ENCODE results near the gene DPF3.

The DPF3 gene

DNA sequence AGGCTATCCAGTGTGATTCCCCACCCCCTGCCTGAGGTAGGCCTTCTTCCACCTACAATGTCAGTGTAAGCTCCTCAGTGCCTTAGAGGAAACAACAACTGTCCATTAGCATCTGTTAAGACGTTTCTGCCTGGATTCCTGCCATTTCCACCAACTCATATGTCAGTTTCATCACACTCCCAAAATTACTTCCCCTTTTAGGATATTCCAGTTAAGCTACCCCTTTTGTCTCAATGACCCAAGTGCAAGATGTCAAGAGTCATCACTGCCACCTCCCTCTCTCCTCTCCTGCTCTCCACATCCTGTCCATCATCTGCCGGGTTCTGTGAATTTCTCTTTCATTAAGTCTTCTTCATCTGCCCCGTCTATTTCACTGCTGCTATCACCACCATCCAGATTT is 189.4 kb downstream of the DPF3 start:
- DNase-seq = no peak

DNA sequence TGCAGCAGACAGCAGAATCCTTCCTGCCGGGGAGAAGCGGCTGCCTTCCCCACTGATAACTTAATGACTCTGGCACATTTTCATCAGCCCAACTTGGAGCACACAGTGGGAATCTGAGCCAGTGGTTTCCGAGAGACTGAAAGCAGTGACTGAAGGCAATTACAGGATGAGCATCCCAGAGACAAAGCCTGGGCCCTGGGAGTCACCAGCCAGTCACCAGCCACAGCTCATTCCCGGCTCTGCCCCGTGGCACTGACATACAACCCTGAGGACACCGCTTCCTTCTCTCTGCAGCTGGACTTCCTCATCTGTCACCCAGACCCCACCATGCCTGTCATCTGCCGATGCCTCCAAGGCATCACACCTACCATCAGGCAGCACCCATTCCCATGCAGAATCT is 192.3 kb downstream of the DPF3 start:
- no peak for DNase-seq

DNA sequence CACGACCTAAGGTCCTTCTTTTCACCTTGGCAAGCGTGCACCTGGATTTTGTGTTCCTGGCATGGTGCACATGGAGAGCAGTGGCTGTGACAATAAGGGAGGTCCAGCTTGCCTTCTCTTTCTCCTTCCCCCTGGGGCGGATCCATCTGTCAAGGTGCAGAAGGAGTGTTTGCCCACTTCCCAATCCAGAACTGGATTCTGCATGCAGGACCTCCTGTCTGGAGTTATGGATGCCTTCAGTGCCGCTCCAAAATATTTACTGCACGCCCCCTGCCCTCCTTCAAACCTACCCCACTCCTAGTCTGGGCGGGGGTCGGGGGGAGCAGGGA is 192.7 kb downstream of the DPF3 start:
- no peak for DNase-seq

DNA sequence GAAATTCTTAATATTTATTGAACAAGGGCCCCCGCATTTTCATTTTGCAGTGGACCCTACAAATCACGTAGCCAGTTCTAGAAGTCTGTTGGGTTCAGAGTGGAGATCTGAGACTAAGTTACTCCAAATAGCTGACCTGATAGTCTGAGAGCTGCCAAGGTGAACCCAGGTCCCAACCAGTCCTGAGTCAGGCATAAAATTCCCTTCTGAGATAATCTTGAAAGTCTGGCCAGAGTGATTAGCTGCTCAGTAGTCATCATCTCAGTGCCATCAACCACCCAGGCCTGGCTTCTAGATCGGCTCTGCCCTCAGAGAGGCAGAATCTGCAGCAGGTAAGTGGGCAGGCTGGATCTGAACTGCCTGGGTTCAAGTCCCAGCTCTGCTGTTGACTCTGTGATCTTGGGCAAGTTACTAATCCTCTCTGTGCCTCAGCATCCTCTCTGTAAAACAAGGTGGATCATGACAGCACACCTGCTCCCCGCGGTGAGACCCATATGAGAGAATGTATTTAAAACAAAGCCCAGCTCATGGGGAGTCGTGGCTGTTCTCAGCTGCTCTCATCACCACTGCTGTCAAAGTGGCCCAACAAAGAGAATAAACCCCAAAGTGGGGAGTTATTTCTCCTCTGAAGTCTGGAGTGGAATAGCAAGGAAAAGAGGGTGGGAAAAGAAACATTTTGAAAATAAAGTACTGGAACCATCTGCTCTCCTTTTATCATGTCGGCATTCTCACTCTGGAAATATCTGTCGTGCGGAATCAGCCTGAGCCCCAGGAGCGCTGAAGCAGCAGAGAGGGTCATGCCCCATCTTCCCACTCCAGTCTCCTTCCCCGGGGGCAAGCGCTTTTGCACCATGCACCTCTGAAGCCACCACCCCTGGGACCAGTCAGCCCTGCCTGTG is 193.3 kb downstream of the DPF3 start:
- no peak for DNase-seq

DNA sequence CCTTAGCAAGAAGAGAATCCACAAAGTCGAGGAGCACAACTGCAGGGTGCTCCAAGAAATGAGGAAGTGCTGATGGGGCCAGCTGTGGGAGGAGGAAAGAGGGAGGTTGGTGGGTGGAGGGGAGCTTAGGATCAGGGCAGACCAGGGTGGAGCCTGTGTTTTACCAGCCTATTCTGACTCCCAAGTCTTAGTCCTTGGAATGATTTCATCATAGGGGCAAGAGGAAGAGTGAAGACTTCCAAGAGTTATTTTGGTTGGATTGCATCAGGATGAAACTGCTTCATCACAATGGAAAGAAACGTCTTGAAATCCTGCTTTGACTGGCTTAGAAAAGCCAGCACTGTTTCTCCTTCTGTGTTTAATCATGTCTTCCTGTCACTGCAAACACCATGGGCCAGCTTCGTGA is 194.0 kb downstream of the DPF3 start:
- DNase-seq = no peak

DNA sequence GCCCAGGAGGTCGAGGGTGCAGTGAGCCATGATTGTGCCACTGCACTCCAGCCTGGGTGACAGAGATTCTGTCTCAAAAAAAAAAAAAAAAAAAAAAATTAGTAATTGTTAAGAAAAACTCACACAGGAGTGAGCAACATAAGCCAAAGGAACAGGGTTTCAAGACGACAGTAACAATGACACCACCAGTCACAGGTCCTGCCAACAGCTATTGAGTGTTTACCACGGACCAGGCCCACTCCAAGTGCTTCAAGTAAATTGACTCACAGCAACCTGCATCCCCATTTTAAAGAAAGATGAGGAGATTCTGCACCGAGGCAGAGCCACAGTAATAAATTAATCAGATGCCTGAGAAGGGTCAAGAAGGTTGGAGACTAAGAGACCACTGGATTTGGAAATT is 194.5 kb downstream of the DPF3 start:
- DNase-seq = no peak

DNA sequence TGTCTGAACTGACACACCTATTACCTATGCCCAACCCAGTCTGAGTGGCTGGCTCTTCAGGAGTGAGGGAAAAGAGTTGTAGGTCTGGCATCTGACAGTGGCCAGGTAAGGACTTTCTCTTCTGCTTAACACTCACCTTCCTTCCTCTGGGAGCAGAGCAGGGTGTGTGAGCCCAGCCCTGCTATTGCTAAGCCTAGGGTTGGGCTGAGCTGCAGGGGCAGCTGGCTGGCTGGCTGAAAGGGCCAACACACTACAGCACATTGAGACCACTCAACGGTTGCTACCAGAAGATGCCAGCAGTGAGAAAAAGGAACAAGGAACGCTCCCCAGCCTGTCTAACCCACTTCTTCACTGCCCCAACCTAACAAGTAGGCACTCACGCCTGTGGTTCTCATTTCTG is 201.2 kb downstream of the DPF3 start:
- no peak for DNase-seq

DNA sequence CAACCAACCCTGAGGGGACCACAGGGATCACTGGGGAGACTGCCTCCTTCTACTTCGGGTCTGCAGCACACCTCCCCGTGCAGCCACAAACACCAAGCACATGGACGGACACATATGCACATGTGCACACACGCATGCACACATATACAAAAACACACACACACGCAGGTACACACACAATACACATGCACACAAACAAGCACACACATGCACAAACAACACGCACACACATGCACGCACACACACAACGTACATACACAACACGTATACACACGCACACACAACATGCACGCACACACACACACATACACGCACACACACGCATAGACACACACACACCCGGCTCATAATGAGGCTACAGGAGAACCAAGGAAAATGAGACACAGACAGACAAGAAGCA is 203.6 kb downstream of the DPF3 start:
- DNase-seq = no peak

DNA sequence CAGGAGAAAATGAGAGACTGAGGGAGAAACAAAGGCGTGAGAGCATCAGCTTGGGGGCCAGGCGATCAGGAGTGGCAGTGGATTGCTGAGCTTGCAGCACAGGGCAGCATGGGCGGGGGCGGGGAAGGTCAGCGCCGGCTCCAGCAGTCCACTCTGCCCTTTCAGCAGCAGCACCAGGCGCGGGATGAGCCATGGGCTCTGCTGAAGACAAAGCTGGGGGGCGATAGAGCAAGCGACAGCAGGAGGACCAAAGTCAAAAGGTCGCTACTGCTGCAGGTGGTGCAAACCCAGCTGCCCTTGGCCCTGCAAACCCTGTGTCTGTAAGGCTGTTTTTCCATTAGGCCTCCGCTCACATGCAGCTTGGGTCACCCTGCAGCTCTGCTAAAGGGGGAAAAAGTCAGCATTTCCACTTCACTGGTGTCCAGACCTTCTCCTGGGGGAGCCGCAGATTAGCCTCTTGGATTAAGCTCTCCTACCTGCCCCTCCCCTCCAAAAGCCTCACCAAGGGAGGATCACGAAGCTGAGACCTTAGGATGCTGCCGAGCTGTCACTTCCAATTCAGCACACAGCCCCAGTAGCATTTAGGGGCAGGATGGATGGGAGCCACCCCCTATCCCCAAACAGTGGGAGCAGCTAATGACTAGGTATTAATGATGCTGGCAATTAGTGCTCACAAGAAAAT is 204.8 kb downstream of the DPF3 start:
- DNase-seq = no peak

DNA sequence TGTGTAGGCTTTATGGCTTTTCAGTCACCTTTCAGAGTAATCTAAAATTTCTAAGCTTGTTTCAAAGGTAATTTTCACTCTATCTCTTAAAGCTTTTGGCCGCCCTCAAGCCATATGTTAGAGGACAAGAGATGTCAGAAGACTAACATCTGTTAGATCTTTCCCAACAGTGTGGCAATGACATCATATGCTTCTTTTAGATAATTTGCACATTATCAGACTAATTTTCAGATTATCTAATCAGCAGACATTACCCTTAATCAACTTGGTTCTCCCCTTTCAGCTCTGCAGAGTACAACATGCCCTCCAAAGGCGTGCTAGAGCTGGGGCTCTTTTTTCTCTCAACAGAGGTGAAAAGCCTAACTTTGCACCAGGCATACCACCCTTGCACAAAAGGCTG is 207.1 kb downstream of the DPF3 start:
- no peak for DNase-seq

DNA sequence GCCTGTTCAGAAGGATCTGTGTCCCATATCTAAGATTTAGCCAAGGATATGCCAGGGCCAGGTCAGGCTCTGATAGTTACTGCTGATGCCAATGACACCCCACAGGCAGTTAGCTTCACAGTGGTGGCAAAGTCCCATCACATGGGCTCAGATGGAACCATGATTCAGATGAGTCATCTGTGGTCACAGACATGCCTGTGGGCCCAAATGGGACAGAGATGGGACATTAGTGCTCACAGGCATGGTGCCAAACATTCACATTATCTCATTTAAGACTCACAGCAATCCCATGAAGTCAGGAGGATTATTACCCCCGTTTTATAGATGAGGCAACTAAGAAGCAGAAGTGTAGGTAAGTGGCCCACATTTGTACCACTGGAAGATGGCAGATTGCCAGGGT is 207.8 kb downstream of the DPF3 start:
- no peak for DNase-seq

DNA sequence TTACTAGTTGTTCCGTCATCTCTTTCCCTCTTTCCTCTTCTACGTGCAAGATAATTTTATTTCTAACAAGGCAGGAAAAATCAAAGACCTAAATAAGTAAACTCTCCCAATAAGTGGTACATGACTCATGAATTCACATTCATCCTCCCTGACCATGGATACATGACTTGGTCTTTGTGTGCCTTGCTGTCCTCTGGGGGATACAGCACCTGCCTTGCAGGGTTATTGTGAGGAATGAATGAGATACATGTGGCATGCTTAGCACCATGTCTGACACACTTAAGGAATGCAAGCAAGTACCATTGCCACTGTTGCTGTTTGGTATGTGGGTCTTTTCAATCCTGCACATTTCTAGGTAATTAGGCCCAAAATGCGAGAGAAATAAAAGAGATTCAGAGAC is 208.4 kb downstream of the DPF3 start:
- DNase-seq = no peak

DNA sequence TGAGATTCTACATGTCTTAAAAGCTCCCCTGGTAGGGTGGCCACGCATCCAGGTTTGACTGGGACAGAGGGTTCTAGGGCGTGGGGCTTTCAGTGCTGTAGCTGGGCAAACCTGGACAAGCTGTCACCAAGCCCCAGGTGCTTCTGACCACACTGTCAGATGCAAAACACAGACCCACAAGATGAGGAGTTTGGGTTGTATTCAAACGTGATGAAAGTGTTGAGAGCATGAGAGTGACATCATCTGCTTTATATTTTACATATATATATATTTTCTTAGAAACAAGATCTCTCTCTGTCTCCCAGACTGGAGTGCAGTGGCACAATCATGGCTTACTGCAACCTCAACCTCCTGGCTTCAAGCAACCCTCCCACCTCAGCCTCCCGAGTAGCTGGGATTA is 210.1 kb downstream of the DPF3 start:
- no peak for DNase-seq

DNA sequence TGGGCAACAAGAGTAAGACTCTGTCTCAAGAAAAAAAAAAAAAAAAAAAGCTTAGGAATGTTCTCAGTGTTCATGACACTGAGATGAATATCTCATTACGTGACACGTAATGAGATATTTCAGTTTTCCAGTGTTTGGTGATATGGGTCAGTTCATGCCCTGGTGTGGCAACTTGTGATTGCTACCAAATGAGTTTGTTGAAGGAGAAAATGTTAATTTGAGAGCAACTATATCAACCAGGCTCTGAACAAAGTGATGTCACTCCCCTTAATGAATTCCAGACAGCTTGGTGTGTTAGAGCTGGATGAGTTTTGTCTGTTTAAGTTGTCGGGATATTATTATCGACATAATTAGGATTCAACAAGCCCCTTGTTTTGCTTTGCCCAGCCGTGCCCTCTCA is 211.7 kb downstream of the DPF3 start:
- no peak for DNase-seq

DNA sequence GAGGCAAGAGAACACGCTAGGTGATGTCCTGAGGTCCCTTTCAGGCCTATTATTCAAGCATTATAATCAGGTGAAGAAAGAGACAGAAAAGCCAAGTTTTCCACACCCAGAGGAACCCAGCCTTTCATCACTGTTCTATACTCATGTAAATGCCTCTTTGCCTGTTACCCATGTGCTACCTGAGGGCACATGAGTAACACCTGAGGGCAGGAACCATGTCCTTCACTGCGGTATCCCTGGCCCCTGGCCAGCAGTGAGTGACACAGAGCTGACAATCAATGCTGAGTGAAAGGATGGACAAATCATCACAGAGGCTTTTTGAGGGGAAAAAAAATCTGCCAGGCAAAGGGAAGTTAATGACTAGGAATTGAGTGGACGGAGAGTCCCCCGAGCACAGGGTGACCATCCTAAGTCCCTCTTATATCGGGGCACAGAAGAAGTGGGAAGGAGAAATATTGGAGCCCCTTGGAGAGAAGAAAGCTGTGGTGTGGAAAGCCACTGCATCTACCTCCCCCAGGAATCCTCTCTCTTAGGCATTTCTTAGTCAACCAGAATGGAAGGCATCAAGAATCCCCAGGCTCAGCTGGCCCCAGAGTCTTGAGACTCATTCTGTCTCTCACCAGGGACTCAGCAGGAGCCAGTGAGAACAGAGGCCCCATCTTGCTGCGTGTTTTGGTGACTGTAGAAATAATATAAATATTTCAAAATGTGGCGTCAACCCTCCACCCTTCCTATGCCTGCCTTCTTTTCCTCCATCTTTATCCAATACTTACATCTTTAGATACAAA is 212.9 kb downstream of the DPF3 start:
- DNase-seq = no peak

DNA sequence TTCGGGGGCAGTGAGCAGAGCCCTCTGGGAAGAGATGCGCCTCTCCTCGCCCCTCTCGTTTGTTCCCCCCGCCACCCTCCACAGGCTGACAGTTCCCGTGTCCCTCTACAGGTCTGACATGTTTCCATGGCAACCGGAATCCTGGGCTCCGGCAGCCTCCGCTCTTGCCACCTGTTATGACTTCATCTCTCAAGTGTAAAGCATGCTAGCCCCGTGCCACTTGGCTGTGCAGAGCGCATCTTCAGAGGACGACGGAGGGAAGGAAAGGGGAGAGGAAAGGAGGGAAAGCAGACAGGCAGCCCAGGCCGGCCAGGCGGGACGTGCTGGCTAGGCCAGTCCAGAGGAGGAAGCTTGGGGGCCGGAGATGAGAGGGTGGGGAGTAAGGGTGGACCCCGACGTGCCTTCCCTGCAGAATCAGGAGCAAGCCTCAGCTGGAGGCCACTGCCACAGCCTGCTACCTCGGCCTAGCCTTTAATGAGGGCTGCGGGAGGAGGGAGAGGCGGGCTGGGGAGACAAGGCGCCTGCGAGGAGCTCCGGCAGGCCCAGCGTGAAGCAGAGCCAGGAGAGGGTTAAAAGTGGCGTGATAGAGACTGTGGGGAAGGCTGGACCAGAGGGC is 214.3 kb downstream of the DPF3 start:
- DNase-seq = no peak

DNA sequence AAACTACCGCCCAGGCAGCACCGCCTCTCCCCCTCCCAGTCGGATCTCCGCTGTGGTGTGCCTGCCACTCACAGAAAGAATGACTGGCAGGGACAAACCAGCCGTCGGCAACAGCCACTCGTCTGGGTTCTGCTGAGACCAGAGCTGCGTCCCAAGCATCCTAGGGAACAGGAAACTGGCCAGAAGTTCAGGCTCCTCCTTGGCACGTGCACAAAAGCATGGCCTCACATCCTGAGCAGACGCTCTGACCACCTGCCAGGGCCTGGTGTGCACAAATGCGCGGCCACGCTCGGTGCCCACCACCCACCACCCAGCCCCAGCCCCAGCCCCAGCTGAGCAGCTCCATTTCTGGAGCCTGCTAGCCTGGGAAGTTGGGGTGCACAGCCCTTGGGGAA is 214.8 kb downstream of the DPF3 start:
- DNase-seq = no peak

DNA sequence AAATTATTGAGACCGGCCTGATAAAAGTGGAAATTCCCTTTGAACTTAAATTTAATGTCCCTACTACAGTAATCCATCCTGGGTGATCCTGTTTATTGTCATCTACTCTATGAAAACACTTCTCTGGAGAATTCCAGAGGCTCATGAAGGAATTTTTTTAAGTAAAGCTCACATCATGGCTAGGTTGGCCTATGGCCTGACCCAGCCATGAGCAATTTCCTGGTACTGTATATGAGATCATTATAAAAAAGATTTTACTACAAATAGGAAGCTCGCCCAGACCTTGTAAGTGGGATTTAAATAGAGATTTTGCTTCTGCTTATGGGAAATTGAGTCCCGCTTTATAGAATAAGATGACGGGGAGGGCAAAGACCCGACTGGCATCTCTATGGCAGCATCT is 215.5 kb downstream of the DPF3 start:
- no peak for DNase-seq

DNA sequence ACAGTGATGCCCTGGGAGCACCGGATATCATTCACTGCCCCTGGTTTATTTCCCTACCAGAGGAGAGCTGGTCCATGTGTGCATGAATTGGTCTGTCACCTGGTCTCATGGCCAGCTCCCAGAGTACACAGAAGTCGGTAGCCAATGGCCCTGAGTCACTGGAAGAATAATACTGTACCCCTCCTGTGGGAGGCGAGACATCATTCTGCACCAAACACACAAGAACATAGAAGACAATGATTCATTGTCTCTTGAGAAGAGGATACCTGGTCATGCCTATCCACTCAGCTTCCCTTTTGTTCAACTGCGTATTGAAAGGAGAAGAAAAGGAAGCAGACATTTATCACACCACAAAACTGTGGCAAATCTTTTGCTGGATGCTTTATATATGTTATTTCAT is 216.2 kb downstream of the DPF3 start:
- no peak for DNase-seq

DNA sequence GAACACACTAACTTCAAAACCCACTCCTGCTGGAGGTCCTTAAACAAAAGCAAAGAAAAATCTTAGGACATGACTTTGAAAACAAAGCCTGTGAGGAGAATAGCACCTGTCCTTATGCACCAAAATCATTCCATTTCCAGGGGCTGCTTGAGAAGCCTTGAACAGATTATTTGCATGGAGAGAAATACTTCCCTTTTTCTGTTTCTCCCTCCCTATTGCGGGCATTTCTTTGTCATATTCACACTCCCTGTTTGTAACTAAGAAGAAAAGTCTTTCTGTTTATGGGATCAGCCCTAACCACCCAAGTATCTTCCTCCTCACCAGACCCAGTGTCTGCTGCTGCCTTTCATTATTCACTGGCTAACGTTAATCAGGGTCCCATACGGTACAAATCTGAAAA is 218.8 kb downstream of the DPF3 start:
- no peak for DNase-seq

DNA sequence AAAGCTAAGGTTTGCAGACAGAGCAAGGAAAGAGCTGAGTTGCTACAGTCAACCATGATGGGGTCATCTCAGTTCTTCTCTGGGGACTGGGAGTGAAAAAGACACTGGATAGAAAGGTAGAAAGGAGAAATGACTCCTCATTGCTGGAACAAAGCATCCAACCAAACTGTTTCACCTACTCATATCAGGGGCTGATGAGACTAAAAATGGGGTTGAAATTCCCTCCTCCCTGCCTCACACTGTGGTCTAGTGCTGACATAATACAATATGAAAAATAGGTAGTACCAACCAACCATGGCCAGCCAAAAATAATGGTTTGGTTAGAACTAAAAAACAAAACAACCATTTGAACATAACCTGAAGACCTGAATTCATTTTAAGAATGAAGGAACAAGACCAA is 220.7 kb downstream of the DPF3 start:
- DNase-seq = no peak

DNA sequence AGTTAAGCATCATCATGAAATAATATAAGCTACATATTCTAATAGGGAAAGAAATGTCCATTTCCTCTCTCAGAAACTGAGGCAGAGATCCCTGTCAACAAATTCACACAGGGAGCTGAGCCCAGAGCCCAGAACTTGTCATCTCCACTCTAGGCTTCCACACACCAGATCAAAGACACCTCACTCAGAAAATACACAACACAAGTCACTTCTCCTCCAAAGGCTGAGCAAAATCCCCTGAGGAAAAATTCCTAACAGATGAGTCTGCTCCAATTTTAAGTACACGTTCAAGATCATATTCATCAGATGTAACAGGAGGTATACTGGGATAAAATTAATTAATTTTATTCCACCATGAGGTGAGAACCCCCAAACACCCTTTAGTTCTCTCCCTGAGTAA is 227.3 kb downstream of the DPF3 start:
- no peak for DNase-seq

DNA sequence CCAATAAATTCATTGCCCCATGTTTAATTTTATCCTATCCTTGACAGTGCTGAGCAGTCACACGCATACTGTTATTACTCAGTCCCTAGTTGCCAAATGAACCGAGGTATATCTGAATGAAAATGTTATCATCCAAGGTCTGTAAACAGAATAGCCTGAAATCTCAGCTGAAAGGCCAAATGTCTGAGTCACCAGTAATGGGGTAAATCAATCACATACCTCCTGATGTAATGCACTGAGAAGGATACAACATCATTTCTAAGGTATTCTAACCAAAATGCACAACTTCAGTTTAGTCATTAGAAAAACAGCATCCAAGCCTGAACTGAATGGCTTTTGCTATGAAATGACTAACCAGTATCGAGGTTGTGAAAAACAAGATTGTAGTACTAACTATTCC is 228.6 kb downstream of the DPF3 start:
- no peak for DNase-seq

DNA sequence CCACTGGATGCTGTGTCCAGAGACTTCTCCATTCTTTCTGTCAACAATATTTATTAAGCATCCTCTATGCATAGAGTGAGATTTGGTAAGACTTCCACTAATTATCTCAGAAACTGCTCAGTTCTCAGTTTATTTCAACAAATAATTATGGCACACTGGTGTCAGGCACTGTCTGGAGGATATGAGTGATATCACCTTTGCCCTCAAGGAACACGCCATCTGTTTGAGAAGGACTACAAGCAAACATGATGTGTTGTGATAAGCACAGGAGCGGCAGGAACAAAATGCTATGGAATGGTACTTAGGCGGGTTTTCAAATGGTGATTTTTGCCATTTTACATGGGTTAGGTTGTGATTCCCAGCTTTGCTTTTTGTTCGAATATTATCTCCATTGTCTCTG is 229.2 kb downstream of the DPF3 start:
- DNase-seq = no peak

Data from NCI-H1436 treated with DMSO at 0.1 percent for 48 hours (cell line).